DMS79 (cell line): ENCODE measurements around the gene PKIB.
"Not testable (repeated sequence)": the region's sequence is repeated elsewhere in the genome, so short reads cannot be mapped to it uniquely, and the experiment has no call there.

Experiments
- DNase-seq: peaks from one replicate; lab custom pipeline; 2025; lab: John Stamatoyannopoulos, UW

PKIB gene

GRCh38 chr6:122746688-122747087 is 136.5 kb downstream of the PKIB start:
- no peak for DNase-seq

DNA sequence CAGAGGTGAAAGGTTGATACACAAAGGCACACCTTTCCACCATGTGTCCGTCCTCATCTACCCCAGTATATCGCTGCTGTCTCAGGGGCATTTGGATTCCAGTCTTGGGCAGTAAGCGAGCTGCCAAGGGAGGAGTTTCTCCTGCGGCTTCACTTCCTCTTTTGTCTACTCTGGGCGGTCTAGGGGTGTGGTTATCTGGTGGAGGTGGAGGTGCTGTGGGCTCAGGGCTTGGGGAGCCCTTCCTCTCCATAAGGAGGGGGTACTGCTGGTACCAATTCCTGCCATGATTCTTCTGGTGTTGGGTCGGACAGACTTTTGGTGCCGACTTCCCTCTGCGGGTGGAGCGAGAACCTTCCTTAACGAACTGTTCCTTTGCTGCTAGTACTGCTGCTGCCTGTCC is 137.4 kb downstream of the PKIB start:
- no peak for DNase-seq

DNA sequence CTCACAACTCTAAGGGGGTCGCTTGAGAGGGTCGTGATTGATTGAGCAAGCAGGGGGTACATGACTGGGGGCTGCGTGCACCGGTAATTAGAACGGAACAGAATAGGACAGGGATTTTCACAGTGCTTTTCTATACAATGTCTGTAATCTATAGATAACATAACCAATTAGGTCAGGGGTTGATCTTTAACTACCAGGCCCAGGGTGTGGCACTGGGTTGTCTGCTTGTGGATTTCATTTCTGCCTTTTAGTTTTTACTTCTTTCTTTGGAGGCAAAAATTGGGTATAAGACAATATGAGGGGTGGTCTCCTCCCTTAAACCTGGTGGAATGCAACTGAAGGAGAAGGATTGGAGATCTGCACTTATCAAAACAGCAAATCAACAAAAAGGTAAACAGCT is 138.7 kb downstream of the PKIB start:
- not testable (repeated sequence) for DNase-seq

GRCh38 chr6:122749451-122750050 is 139.3 kb downstream of the PKIB start:
- no peak for DNase-seq

GRCh38 chr6:122751326-122751725 is 141.1 kb downstream of the PKIB start:
- DNase-seq: no peak

GRCh38 chr6:122752459-122752858 is 142.3 kb downstream of the PKIB start:
- no peak for DNase-seq

- DNase-seq: no peak
Measured at GRCh38 chr6:122753000-122753687, 142.9 kb downstream of the PKIB start.

DNA sequence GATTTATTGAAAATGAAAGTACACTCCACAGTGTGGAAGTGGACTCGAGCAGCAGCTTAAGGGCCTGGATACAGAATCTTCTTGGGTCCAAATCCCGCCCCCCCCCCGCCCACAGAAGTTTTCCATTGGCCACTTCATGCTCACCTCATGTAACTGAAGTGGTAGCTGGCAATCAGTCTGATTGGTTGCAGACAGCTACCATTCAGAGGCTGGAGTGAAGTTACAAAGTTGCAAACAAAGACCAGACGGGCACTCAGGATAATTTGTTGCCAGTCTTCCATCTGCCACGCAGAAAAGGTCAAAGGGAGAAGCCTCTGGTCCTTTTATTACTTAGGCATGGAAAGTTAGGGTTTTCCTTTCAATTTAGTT is 143.5 kb downstream of the PKIB start:
- peak; percentile 70 for DNase-seq

DNA sequence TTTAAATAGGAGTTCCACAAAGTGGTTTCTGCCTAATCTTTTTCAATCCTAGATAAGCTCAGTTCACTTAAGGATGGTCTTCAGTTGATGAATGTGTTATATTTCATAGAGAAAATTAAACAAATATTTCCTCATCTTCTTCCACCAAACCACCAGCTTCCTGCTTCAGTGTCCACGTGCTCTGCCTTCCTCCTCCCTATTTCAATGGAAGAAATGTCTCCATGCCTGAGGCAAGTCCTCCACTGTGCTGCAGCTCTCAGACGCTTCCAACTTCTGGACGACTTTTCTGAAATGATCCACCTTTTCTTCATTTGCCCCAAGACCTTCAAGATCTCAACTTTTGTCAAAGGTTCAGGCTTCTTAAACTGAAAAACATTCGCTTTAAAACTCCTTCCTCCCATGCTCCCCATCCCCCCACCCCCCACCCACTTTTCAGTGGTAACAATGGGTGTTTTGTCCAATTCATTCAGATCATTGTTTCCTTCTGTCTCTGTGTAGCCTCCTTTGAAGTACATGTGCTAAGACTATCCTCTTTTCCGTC is 144.1 kb downstream of the PKIB start:
- no peak for DNase-seq

GRCh38 chr6:122755901-122756300 is 145.7 kb downstream of the PKIB start:
- no peak for DNase-seq

GRCh38 chr6:122758927-122759334 is 148.7 kb downstream of the PKIB start:
- DNase-seq: no peak

GRCh38 chr6:122760330-122760729 is 150.1 kb downstream of the PKIB start:
- DNase-seq: no peak

DNA sequence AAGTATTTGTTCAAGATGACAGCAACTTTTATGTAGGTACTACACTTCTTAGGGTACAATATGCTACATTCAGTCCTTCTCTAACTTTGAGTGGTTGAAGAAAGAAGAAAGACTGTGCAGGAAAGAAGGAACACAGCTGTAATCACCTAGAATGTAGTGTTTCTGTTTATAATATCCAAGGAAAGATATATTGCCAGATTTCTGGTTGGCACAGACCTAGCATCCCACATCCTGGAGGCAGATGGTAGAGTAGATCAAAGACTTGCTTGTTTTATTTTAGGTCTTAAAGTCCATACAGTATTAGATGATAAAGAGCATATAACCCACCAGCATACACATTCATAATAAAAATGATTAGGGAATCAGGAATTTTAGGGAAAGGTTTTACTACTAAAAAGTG is 156.1 kb downstream of the PKIB start:
- DNase-seq: no peak

GRCh38 chr6:122770835-122771601 is 160.8 kb downstream of the PKIB start:
- DNase-seq: no peak

DNA sequence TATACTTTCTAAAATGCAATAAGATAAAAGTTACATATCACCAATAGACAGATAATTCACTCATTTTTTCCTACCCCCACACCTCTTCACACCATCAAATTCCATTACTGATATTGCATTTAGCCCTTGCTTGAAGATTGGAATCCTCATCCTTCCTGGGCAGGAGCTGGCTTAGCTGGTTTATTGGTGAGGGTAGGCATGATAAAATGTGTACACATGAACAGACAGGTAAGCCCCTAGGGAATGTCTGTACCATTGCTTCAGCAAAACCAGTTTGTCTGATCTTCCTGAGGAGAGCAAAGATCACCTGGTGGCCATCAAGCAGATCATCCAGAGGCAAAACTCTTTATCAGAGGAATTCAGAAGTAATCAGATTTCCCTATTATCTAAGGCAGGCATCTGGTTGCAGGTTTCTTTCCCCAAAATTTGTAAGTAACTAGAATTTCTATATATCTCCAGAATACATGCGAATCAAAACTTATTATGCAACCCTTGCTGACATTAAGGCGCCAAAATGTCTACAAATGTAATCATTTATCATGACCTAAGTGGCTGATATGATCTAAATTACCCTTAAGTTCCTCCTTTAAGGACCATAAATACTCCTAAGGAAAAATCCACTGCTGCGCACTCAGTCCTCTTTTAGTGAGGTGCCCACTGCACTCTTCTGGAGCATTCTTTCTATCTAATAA is 162.7 kb downstream of the PKIB start:
- DNase-seq: no peak
